NCI-H2171 treated with DMSO at 0.1 percent for 48 hours (cell line): ENCODE measurements around the gene PDE8A.

Experiments used
- DNase-seq: peaks from one replicate; lab custom pipeline; 2025; lab: John Stamatoyannopoulos, UW

The PDE8A gene

GRCh38 chr15:84981711-84982300 is at the start of gene PDE8A:
Gene PDE8A (plus strand): TSS chr15:84981856. CDS start chr15:84982163, 307 bp downstream.
- DNase-seq, result peak; percentile 37

- no peak for DNase-seq
Observed at GRCh38 chr15:84934942-84935729, 46.5 kb upstream of the PDE8A start.

- peak; percentile 42 for DNase-seq
Observed at GRCh38 chr15:84937144-84937543, 44.5 kb upstream of the PDE8A start.

- DNase-seq, result no peak
Observed at GRCh38 chr15:84938726-84939125, 42.9 kb upstream of the PDE8A start.

GRCh38 chr15:84940399-84940798 is 41.3 kb upstream of the PDE8A start:
- DNase-seq, result no peak

GRCh38 chr15:84942456-84942855 is 39.2 kb upstream of the PDE8A start:
- DNase-seq, result no peak

GRCh38 chr15:84944311-84944710 is 37.3 kb upstream of the PDE8A start:
- no peak for DNase-seq

GRCh38 chr15:84944861-84945260 is 36.8 kb upstream of the PDE8A start:
- DNase-seq, result no peak

- DNase-seq, result no peak
Observed at GRCh38 chr15:84946772-84947489, 34.7 kb upstream of the PDE8A start.

GRCh38 chr15:84947947-84948830 is 33.5 kb upstream of the PDE8A start:
- DNase-seq, result no peak

GRCh38 chr15:84949043-84949442 is 32.6 kb upstream of the PDE8A start:
- no peak for DNase-seq

- DNase-seq, result no peak
Observed at GRCh38 chr15:84949845-84950569, 31.6 kb upstream of the PDE8A start.

GRCh38 chr15:84950570-84951111 is 31.0 kb upstream of the PDE8A start:
- no peak for DNase-seq

- no peak for DNase-seq
Observed at GRCh38 chr15:84951736-84952135, 29.9 kb upstream of the PDE8A start.

GRCh38 chr15:84953136-84953535 is 28.5 kb upstream of the PDE8A start:
- DNase-seq, result no peak

- DNase-seq, result no peak
Observed at GRCh38 chr15:84953726-84954125, 27.9 kb upstream of the PDE8A start.

- DNase-seq, result peak; percentile 43
Observed at GRCh38 chr15:84955089-84955848, 26.4 kb upstream of the PDE8A start.

GRCh38 chr15:84956199-84956598 is 25.5 kb upstream of the PDE8A start:
- no peak for DNase-seq

- DNase-seq, result no peak
Observed at GRCh38 chr15:84960391-84961113, 21.1 kb upstream of the PDE8A start.

GRCh38 chr15:84961114-84961452 is 20.6 kb upstream of the PDE8A start:
- DNase-seq, result no peak
